Fibroblast of lung (primary cell): ENCODE data around the gene GPR155.

Experiments
- CTCF ChIP-seq, 2 donors: IDR thresholded peaks in 1 of 2; conservative IDR thresholded peaks in 1 of 2; 1 replicate in 1 of 2; 2 replicates in 1 of 2; pipeline ENCODE4 v1.5.1; 2011 to 2012; ENCODE audit warnings: low read length in 2 of 2, control low read depth in 1 of 2, inconsistent platforms in 1 of 2, low read depth in 1 of 2, mild to moderate bottlenecking in 1 of 2
- EZH2 ChIP-seq: IDR thresholded peaks from 2 replicates; pipeline ENCODE4 v1.5.1; 2012; ENCODE audit warnings: low read length, control low read depth, mild to moderate bottlenecking; ENCODE audit errors: missing control alignments

GRCh38 chr2:174389542-174389941 lies 97.3 kb downstream of the GPR155 start:
- TF ChIP-seq CTCF (conservative IDR thresholded peaks at IDR 0.05 in 1 of 2, IDR thresholded peaks at IDR 0.05 in 1 of 2; ENCODE audit: low read depth in 1 of 2, low read length in 2 of 2) (no peak), EZH2 (no peak)
